NCI-H748 (cell line): ENCODE data around the gene SLC39A7.

Experiments
- DNase-seq: peaks from one replicate; lab custom pipeline; 2025; ENCODE audit not compliant: unreplicated experiment; lab: John Stamatoyannopoulos, UW

SLC39A7 gene

DNA sequence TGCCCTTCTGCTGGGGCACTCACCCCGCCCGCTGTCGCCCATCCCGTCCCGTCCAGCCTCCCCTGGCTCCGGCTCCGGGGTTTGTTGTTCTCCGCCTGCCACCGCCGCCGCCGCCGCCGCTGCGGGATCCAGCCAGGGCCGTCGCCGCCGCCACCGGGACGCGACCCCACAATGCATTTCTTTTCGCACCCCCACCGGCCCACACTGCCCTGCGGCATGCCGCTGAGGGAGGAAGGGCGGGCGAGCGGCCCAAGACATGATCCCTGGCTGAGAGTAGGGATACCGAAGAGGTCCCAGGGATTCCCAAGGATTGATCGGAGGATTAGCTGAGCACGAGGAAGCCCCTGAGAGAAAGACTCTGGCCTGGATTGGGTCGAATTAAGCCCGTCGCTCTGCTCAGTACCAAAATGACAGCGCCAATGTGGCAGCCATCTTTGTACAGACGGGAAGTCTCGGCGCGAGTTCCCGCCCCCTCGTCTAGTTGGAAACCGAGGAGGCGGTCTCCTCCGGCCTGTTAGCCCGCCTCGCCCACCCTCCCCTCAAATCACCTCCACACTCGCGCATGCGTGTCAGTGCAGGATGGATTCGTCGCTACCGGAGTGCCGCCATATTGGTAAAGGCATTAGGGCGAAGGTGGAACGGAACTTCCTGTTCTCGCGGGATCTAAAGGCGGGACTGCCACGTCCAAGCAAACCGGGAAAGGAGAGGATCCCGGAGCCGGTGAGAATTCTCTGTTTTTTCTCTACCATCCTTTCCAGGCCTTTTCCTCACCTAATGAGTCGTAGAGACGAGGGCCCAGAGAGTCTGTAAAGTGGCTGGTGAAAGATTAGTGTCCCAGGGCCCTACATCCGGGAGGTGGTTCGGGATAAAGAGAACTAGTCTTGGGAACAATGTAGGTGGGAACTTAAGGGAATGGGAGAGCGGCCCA is at the start of gene SLC39A7, which contains the start of gene RXRB:
TSS of gene SLC39A7 (plus strand) at position 649 of the 928 bp plus-strand sequence. CDS start 379 bp downstream, outside the sequence.
TSS of gene RXRB (minus strand) at position 447 of the 928 bp plus-strand sequence. CDS start at position 258, 189 bp downstream.
- DNase-seq: peak; percentile 100

GRCh38 chr6:33151050-33151449 is 49.6 kb upstream of the SLC39A7 start:
- no peak for DNase-seq

DNA sequence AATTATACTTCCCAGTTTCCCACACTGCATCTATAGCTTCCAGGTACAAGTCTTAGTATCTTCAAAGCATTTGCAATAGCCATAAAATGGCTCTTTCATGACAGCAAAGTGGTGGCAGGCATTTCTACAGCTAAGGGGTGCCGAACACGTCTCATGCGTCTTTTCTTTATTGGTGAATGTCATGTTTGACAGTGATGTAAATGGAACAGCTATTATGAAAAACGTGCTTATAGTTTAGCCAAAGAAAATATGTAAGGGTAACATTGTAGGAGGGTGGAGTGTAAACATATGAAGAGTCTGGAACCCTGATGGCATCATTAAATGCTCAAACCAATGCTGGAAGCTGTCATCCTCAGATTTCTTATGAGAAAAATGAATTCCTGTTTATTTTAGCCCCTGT is 46.3 kb upstream of the SLC39A7 start:
- no peak for DNase-seq

GRCh38 chr6:33156561-33156960 is 44.1 kb upstream of the SLC39A7 start:
- DNase-seq: no peak

DNA sequence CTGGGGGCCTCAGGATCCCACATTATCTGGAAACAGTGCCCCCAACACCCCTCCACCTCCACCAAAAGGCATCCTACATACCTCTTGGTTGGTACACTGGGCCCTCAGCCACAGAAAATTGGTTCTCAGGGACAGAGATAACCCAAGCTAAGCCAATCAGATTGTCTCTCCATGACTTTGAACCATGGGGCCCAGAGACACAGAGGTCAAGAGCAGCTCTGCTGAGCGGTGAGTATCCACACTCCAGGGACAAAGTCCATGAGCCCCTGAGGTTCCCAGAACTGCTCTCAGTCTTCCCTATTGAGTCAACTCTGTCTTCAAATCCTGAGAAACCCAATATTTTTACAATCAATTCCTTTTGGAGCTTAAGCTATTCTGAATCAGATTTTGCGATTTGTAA is 43.7 kb upstream of the SLC39A7 start:
- DNase-seq: no peak

- DNase-seq: no peak
Measured at GRCh38 chr6:33160096-33160495, 40.6 kb upstream of the SLC39A7 start.

- no peak for DNase-seq
Measured at GRCh38 chr6:33160728-33161344, 39.8 kb upstream of the SLC39A7 start.

- DNase-seq: peak; percentile 74
Measured at GRCh38 chr6:33161354-33162331, 39.0 kb upstream of the SLC39A7 start.

GRCh38 chr6:33163540-33163939 is 37.1 kb upstream of the SLC39A7 start:
- no peak for DNase-seq

GRCh38 chr6:33164176-33164575 is 36.5 kb upstream of the SLC39A7 start:
- no peak for DNase-seq

DNA sequence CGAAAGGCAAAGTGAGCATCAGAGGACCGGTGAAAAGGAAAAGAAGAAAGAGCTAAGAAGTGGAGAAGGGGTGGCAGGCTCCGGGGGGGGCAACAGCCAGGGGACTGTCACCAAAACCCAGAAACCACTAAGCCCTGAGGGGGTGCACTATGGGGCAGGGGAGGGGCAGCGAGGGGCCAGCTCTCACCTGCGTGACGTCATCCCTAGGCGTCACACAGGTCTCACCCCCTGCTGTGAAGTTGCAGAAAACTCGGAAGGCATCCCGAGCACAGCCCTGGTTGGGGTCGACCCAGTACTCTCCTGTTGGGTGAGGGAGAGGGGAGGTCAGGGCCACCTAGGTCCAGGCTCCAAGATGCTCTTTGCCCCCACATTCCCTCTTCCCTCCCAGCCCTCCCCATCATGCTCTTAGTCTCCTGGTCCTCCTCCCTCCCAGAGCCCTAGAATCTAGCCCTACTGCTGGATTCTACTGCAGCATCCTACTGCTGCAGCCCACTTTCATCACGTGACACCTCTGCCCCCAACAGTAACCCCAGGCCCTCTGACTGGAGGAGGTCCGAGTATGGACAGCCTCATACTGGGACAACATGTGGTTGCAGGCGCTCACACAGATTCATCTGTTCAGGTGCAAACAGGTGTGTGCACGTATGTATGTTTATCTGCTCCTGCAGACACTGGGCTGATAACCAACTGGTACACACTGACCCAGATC is 35.8 kb upstream of the SLC39A7 start:
- no peak for DNase-seq

DNA sequence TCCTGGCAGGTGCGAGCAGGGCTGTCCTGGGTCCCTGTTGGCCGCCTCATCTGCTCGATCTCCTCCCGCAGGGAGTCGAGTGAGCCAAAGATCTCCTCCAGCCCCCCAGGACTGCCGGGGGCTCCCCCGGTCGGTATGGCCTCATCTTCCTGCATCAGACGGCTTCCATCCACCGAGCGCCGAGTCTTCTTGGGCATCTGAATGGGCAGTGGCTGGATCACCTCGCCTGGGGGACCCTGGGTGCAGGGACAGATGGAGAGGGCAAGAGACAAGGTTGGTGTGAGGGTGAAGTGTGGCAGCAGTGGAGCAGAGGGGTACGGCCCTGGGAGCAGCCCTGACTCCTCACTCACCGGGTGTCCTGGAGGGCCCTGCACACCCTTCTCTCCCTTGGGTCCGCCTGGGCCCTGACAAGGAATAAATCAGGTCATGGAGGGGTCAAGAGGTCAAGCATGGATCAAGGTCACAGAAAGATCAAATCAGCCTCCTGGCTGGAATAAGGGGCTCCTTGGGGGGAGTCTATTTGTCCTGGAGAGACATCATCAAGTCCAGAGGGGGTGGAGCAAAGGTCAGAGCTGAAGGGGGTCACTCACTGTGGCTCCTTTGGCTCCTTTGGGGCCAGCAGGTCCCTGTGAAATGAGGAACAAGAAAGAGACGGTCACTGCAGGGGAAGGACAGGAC is 34.9 kb upstream of the SLC39A7 start:
- DNase-seq: no peak

GRCh38 chr6:33166363-33166762 is 34.3 kb upstream of the SLC39A7 start:
- DNase-seq: no peak

- no peak for DNase-seq
Measured at GRCh38 chr6:33166811-33167210, 33.9 kb upstream of the SLC39A7 start.

- DNase-seq: no peak
Measured at GRCh38 chr6:33167374-33168283, 33.0 kb upstream of the SLC39A7 start.

- DNase-seq: no peak
Measured at GRCh38 chr6:33168284-33168601, 32.4 kb upstream of the SLC39A7 start.

DNA sequence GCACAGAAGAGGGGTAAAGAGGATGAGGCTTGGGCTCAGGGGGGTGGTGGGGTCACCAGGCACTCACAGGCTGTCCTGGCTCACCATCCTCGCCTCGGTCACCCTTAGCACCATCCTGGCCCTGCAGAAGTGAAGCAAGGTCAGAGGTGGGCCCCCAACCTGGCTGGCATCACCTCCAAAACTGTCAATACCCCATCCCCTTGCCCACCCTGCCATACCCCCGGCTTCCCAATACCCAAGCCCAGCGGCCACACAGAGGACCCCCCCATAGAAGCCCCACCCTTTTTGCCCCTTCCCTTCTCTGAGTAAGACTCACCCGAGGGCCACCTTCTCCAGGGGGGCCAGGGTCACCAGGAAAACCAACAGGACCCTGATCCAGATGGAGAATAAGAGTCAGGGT is 32.0 kb upstream of the SLC39A7 start:
- DNase-seq: no peak

GRCh38 chr6:33169291-33170175 is 31.1 kb upstream of the SLC39A7 start:
- no peak for DNase-seq
